Transverse colon (tissue), 1 donor: ENCODE measurements around the gene UBE2Q1.

Source experiments
- EP300 ChIP-seq: sonication (generic); formaldehyde crosslinking; IDR thresholded peaks from one replicate; pipeline ENCODE4 v1.6.1; 2017; ENCODE audit warnings: antibody characterized with exemption, low read depth
- POLR2A ChIP-seq: fragments of 450-650 bp; IDR thresholded peaks from one replicate; pipeline ENCODE4 v1.6.1; 2016; ENCODE audit warnings: antibody characterized with exemption, mild to moderate bottlenecking, moderate library complexity

DNA sequence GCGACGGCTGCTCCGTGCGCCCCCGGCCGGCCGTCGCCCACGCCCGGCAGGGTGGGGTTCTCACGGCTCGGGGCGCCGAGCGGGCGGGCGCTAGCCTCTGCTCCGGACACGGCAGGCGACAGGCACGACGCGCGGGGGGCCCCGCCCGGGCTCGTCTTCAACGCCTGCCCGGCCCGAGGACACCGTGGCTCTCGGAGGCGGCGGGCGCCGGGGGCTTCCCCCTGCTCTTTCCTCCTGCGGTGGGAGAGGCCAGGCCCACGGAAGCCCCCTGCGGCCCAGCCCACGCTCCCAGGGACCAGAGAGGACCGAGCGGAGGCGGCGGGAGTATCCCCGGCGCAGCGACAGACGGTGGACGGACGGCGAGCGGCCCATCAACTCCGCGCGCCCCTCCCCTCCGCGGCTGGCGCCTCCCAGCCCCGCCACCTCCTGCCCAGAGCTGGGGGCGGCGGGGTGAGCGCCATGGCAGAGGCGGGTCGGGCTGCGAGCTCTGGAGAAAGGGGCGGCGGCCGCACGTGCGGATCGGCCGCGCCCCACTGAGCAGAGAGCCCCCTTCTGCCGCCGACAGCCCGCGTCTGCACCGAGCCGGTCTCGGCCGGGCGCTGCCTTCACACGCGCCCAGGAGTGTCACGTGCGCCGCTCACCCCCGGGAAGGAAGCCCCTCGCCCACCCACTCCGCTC is 56.3 kb downstream of the UBE2Q1 start, which contains the start of the genes SHE and TDRD10:
- TF ChIP-seq POLR2A: no peak
- no peak for TF ChIP-seq EP300
